Fibroblast of villous mesenchyme (primary cell): ENCODE data around the gene C2CD3. TPM values are rescaled to one million over a fixed set of nuclear protein-coding genes. Genes with fewer than 3 reads are reported as not detected.

Experiments
- DNase-seq: peaks from one replicate; pipeline ENCODE4 v3.0.0-alpha.2; 2010; ENCODE audit warnings: low read depth
- H3K4me3 ChIP-seq: 2 replicates; pipeline ENCODE4 v1.5.1; 2011; ENCODE audit warnings: low read depth, mild to moderate bottlenecking, low read length
- total RNA-seq: library from RNA; depleted of rRNA; stranded (reverse); fragments of >200 nt; gene quantifications from 2 replicates; pipeline ENCODE4 v1.2.3, GENCODE V29; 2012
- TF ChIP-seq, protein P1 (sequence below): IDR thresholded peaks from 2 replicates; pipeline ENCODE4 v1.5.1; 2012; ENCODE audit warnings: low read depth, mild to moderate bottlenecking, low read length; ENCODE audit not compliant: insufficient read depth

Gene C2CD3
- total RNA-seq, 1 donor = 54.4 TPM

DNA sequence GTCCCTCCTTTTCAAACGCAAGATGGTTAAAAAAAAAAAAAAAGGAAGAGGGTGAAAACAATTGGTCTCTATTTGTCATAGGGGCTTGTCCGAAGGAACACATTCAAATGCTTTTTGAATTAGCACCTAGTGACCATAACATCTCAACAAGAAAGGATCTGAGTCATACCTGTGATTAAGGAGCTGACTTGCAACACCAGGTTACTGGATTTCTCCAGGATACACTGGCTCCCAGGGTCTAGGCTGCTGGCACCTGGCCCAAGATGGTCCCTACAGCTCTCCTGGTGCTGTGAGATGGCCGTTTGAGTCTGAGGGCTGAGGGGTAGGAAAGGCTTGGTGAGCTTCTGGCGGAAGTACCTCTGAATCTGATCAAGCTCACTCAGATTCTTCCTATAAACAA, 133.5 kb downstream of the C2CD3 start:
- DNase-seq = no peak
- TF ChIP-seq, protein P1, sequence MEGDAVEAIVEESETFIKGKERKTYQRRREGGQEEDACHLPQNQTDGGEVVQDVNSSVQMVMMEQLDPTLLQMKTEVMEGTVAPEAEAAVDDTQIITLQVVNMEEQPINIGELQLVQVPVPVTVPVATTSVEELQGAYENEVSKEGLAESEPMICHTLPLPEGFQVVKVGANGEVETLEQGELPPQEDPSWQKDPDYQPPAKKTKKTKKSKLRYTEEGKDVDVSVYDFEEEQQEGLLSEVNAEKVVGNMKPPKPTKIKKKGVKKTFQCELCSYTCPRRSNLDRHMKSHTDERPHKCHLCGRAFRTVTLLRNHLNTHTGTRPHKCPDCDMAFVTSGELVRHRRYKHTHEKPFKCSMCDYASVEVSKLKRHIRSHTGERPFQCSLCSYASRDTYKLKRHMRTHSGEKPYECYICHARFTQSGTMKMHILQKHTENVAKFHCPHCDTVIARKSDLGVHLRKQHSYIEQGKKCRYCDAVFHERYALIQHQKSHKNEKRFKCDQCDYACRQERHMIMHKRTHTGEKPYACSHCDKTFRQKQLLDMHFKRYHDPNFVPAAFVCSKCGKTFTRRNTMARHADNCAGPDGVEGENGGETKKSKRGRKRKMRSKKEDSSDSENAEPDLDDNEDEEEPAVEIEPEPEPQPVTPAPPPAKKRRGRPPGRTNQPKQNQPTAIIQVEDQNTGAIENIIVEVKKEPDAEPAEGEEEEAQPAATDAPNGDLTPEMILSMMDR = no peak
- H3K4me3 ChIP-seq = no peak overlapping the region

DNA sequence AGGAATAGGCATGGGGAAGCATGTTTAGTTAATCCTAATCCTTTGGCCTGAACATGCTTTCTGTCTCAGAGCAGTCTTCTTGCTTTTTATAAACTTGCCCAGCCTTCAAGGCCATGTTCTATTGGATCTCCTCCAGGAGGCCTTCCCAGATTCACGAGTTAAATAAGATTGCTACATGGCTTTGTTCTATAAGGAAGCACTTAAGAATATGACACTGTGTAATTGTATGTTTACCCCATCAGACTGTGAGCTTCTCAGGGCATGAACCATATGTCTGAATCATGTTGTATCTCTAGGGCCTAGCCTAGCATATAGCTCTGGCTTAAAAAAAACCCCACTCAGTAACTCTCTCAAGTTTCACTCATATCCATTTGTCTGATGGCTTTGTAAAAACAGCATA, 135.5 kb downstream of the C2CD3 start:
- DNase-seq = no peak
- TF ChIP-seq, protein P1 = no peak
- no peak overlapping the region for H3K4me3 ChIP-seq

DNA sequence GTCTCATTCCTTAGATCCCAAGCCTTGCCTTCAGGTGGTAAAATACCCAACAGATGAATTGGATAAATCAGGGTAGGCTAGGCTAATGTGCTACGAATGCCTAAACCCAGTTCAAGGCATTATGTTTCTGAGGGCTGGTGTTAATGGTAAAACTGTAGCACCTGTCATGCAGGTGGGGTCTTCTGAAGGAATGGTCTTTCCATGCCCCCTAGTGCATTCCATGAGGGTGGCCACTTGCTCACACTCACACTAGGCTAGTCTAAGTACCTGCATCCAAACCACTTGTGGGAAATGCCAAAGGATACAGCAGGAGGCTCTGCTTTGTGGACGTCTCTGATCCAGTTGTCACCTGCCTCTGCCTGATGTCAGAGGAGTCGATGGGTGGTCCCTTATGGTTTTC, 137.8 kb downstream of the C2CD3 start:
- no peak overlapping the region for H3K4me3 ChIP-seq
- TF ChIP-seq, protein P1 = no peak
- no peak for DNase-seq

DNA sequence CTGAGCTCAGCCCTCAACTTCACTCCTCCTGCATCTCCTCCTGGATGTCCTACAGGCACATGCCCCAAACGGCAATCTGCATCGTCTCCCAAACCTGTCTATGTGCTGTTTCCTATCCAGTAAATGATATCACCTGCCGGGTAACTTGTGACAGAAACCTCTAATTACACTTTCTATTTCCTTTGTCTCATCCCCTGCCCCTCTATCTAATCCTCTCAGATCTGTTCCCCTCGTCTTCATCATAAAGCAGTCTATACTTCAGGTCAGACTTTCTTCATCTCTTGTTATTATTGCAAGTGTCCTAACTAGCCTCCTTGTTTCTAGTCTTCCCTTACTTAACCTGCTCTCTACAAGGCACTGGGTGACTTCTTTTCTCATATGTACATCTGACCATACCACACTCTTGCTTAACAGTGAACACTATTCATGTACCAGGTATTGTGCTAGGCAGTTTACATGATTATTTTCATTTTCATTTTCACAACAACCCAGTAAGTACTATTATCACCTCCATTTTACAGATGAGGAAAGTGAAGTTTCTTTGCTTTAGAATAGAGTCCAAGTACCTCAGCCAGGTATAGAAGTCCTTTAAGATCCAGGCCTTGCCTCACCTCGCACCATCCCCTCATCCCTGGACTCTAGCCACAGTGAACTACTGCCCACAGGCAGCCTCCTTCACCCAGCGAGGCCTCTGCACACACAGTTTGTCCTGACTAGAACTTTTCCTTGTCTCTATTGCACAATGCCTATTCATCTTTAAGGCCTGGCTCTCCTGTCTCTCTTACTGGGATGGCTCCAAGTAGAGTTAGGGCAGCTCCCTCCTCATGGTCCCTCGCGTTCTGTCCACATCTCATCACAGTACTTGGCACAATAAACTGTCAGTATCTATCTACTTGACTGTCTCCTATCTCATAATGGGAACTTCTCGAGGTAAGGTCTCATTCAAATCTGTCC, 139.8 kb downstream of the C2CD3 start:
- TF ChIP-seq, protein P1 = no peak
- no peak for DNase-seq
- H3K4me3 ChIP-seq = no peak overlapping the region

DNA sequence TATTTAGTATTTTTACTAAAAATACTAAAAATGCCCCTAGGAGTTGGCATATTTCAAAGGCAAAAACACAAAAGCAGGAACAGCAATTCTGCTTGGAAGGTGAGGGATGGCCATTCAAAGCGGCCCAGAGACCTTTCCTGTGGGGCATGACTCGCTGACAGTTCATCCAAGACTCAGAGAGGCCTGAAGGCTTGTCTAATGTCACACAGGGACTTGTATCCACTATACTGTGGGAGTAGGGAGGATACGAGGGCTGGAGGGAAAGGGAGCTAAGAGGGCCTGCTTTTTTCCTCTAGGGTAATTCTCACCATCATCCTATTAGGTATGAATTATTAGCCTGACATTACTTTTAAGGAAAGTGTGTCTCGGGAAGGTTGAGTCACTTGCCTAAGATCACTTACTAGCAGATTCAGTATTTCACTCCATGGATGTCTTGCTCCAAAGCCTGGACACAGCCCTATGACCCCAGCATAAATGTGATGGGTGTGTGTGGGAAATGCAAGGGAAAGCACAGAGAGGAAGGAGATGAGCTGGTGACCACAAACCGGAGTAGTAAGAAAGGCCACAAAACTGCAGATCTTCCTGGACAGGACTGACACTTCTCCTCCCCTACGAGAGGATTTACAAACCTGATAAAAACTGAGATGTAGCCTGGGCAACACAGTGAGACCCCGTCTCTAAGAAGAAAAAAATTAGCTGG, 145.2 kb downstream of the C2CD3 start:
- DNase-seq = peak; percentile 71
- TF ChIP-seq, protein P1 = no peak
- H3K4me3 ChIP-seq = no peak overlapping the region

DNA sequence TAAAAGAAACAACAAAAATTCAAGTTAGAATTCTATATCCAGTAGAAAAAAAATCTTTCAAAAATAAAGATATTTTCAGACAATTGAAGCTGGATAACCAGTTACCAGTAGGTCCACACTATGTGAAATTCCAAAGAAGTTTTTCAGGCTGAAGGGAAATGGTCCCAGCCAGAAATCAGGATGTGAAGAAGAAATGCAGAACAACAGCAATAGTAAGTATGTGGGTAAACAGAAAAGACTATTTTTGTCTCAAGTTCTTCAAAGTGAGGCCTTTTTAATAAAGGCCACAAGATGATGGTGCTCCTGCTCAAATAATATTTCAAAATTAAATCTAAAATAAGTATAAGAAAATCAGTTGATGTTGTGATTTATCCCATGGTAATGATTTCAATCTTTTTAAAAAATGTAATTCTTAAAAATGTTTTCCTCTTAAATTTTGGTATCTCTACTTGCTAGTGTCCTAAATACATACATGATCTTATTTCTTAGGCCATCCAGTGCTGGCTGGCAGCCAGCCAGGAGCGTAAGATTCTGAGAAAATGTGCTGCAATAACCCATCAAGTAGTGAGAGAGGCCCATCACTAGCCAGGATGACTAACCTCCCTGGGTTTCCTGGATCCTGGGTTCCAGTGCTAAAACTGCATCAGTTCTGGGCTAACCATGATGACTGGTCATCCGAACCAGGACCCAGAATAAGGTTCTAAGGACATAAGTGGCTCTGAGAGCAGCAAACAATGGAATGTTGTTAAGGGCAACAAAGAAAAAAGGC, 146.4 kb downstream of the C2CD3 start:
- peak; percentile 87 for DNase-seq
- TF ChIP-seq, protein P1 = no peak
- H3K4me3 ChIP-seq = no peak overlapping the region
